Activated B cell treated with CpG ODN at 0.5 μM for 24 hours (primary cell): ENCODE measurements around the gene RTP3. TPM values are rescaled to one million over a fixed set of nuclear protein-coding genes. Genes with fewer than 3 reads are reported as not detected.

Source experiments
- ATAC-seq: fragments of 200-7000 bp; cut with Tn5 transposase; one replicate; pipeline ENCODE4 v1.10.0; 2021; ENCODE audit warnings: low read depth, mild to moderate bottlenecking, moderate library complexity
- CTCF ChIA-PET: fragments of 350-600 bp; sonication (Branson Sonifier 250); formaldehyde crosslinking; loops from one replicate; lab custom pipeline; 2021; ENCODE audit warnings: antibody characterized with exemption; lab: Charles Lee
- POLR2A ChIA-PET: fragments of 350-600 bp; sonication (Branson Sonifier 250); formaldehyde crosslinking; loops from one replicate; lab custom pipeline; 2021; ENCODE audit warnings: antibody characterized with exemption; lab: Charles Lee
- DNase-seq: peaks from one replicate; pipeline ENCODE4 v3.0.0; 2022
- H3K27ac Mint-ChIP-seq: one replicate; pipeline ENCODE4 v1.8.0; 2020; ENCODE audit warnings: mixed read lengths
- H3K27me3 Mint-ChIP-seq: one replicate; pipeline ENCODE4 v1.8.0; 2021; ENCODE audit warnings: mixed read lengths
- H3K36me3 Mint-ChIP-seq: one replicate; pipeline ENCODE4 v1.8.0; 2021; ENCODE audit warnings: low read depth, mixed read lengths
- H3K4me1 Mint-ChIP-seq: one replicate; pipeline ENCODE4 v1.8.0; 2021; ENCODE audit warnings: mixed read lengths
- H3K4me3 Mint-ChIP-seq: one replicate; pipeline ENCODE4 v1.8.0; 2020; ENCODE audit warnings: mild to moderate bottlenecking, mixed read lengths
- H3K9me3 Mint-ChIP-seq: one replicate; pipeline ENCODE4 v1.8.0; 2020; ENCODE audit warnings: mixed read lengths
- intact Hi-C: fragments of 100-400 bp; cut with micrococcal nuclease; formaldehyde crosslinking; loops from one replicate; pipeline ENCODE4 v1.15.1; 2024
- total RNA-seq: library from RNA; stranded (reverse); gene quantifications from 2 replicates; pipeline ENCODE4 v1.2.3, GENCODE V29; 2022
- TF ChIP-seq, protein P1 (sequence below): fragments of 200-600 bp; IDR thresholded peaks from one replicate; pipeline ENCODE4 v1.8.0; 2022; ENCODE audit warnings: antibody characterized with exemption, mild to moderate bottlenecking

The RTP3 gene
- total RNA-seq, 1 donor from 2014 or later = not detected

DNA sequence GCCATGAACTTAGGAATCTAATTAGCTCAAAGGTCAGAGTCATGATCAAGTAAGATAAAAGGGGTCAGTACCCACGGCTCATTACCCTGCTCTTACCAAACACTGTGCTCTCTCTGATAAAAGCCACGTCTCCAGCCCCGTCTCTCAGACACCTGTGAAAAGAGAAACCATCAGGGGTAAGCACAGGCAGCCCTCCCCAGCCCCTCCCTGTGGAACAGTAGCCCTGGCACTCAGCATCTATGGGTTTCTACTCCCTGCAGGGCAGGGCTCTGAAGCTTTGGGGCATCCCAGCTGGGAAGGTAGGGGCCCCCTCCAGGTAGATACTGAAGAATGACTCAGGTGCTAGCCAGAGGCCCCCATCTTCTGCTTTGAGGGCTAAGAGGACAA, 43.6 kb upstream of the RTP3 start:
- intact Hi-C loops = no loop called here
- H3K4me1 Mint-ChIP-seq = peaks cover 3% of the 10 kb centered on the region
- no peak overlapping the region for H3K27ac Mint-ChIP-seq
- ChIA-PET POLR2A (no interaction called here), CTCF (no interaction called here)
- H3K4me3 Mint-ChIP-seq = no peak overlapping the region
- DNase-seq (no peak), ATAC-seq (no peak)
- TF ChIP-seq, protein P1, sequence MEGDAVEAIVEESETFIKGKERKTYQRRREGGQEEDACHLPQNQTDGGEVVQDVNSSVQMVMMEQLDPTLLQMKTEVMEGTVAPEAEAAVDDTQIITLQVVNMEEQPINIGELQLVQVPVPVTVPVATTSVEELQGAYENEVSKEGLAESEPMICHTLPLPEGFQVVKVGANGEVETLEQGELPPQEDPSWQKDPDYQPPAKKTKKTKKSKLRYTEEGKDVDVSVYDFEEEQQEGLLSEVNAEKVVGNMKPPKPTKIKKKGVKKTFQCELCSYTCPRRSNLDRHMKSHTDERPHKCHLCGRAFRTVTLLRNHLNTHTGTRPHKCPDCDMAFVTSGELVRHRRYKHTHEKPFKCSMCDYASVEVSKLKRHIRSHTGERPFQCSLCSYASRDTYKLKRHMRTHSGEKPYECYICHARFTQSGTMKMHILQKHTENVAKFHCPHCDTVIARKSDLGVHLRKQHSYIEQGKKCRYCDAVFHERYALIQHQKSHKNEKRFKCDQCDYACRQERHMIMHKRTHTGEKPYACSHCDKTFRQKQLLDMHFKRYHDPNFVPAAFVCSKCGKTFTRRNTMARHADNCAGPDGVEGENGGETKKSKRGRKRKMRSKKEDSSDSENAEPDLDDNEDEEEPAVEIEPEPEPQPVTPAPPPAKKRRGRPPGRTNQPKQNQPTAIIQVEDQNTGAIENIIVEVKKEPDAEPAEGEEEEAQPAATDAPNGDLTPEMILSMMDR = no peak
- H3K27me3 Mint-ChIP-seq = peaks cover 8% of the 10 kb centered on the region
- no peaks in the 10 kb centered on the region for H3K9me3 Mint-ChIP-seq
- no peaks in the 10 kb centered on the region for H3K36me3 Mint-ChIP-seq

DNA sequence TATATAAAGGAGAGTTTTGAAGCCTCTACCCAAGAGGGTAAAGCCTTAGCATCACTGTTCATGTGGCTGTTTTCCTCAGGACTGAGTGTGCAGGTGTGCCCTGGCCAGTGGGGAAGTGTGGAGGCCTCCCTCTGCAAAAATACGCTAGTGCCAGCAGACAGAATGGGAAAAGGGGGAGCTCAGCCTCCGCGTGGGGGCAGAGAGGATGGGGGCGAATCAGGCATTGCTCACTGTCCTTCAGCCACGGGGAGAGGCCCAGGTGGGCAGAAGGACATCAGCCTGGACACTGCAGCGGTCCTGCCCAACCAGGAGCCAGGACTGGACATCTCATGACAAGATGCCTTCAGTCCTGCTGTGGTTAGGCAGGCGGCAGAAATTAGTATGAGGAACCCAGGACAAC, 43.2 kb upstream of the RTP3 start:
- no peak for DNase-seq
- Mint-ChIP-seq H3K4me3 (no peak overlapping the region), H3K9me3 (no peaks in the 10 kb centered on the region), H3K4me1 (peaks cover 3% of the 10 kb centered on the region), H3K27me3 (peaks cover 11% of the 10 kb centered on the region), H3K27ac (no peak overlapping the region), H3K36me3 (no peaks in the 10 kb centered on the region)
- ATAC-seq = no peak
- ChIA-PET POLR2A (no interaction called here), CTCF (no interaction called here)
- intact Hi-C loops = no loop called here
- TF ChIP-seq, protein P1 = no peak

DNA sequence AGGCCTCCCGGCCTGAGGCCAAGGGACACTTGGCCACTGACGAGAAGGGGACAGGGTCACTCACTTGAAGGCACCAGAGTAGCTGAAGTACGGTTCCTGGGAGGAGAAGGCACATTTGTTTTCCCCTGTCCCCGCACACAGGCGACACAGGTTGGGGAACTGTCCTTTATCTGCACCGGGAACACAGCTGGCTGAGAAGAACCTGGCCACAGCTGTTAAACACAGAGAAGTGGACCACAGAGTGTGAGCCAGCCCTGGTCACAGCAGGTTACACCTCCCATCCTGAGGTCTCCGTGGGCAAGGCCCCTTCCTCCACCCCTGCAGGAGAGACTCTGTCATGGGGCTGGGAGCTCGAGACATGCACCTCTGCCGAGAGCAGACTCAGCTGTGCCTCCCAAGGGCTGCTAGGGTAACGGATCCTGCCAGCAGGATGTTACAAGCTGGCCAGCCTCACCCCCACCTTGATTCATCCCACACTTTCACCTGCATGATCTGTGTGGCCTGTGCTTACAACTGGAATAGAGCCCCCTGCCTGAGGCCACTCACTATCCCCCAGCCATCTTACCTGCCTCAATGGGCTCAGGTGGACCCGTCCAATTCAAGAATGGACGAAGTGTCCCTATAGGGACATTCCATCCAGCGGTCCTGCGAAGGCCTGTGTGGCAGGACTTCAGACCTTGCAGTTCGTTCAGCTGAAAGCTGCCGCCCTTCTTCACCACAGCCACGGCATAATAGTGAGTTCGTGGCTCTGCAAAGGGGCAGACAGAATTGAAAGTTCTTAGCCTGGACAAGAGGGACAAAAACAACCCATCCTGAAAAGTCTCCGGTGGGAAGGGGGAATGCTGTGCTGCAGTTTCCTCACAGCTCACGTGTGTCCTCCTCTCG, 42.3 kb upstream of the RTP3 start:
- POLR2A ChIA-PET = no interaction called here
- Mint-ChIP-seq H3K9me3 (peaks cover 1% of the 10 kb centered on the region), H3K27me3 (peaks cover 17% of the 10 kb centered on the region), H3K4me1 (peaks cover 3% of the 10 kb centered on the region), H3K4me3 (no peak overlapping the region), H3K36me3 (no peaks in the 10 kb centered on the region), H3K27ac (no peak overlapping the region)
- no peak for DNase-seq
- CTCF ChIA-PET = no interaction called here
- TF ChIP-seq, protein P1 = no peak
- ATAC-seq = no peak
- intact Hi-C loops = no loop called here

DNA sequence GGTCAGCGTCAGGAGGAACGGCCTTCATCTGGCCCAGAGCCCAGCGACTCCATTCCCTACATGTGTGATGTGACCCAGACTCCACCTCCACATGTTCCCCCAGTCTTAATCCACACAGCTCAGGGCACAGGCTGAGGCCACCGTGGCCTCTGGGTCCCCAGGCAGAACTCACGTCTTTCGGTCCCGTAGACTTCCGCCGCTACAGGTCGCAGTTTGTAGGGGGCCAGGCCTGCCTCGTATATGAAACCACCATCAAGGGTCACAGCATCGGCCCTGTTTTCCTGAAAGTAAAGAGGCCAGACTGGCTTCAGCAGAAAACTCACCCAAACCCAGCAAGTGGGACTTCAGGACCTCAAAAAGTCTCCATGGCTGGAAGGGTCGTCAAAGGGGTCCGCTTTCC, 41.7 kb upstream of the RTP3 start:
- Mint-ChIP-seq H3K27me3 (peaks cover 18% of the 10 kb centered on the region), H3K36me3 (no peaks in the 10 kb centered on the region), H3K4me3 (no peak overlapping the region), H3K4me1 (peaks cover 3% of the 10 kb centered on the region), H3K27ac (no peak overlapping the region), H3K9me3 (peaks cover 6% of the 10 kb centered on the region)
- POLR2A ChIA-PET = no interaction called here
- CTCF ChIA-PET = no interaction called here
- TF ChIP-seq, protein P1 = no peak
- intact Hi-C loops = no loop called here
- DNase-seq (no peak), ATAC-seq (no peak)

DNA sequence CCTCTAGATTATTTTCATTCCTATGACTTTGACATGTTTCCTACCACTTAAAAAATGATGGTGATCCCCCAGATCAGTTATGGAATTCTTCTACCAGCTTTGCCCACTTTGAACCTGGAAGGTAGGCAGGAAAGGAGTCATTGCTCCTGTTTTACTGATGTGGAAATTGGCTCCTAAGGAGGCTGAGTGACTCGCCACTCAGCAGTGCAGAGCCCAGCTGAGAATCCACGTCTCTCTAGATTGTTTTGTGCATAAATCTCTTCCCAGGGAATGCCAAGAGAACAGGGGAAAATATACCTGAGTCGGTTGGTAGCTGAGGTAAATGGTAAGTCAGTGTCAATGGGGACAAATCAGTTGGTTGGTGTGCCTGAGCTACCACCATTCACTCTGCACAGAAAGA, 37.7 kb upstream of the RTP3 start:
- intact Hi-C loops = no loop called here
- CTCF ChIA-PET = no interaction called here
- H3K36me3 Mint-ChIP-seq = no peaks in the 10 kb centered on the region
- peaks cover 8% of the 10 kb centered on the region for H3K9me3 Mint-ChIP-seq
- ATAC-seq = no peak
- TF ChIP-seq, protein P1 = no peak
- H3K4me3 Mint-ChIP-seq = no peak overlapping the region
- DNase-seq = no peak
- H3K27me3 Mint-ChIP-seq = peaks cover 45% of the 10 kb centered on the region
- POLR2A ChIA-PET = no interaction called here
- H3K27ac Mint-ChIP-seq = no peak overlapping the region
- no peaks in the 10 kb centered on the region for H3K4me1 Mint-ChIP-seq
